H1 (cell line): Measurements from ENCODE around the gene IL20RB. TPM values are rescaled to one million over a fixed set of nuclear protein-coding genes. Genes with fewer than 3 reads are reported as not detected.

Experiments
- CTCF ChIA-PET: fragments of 300-600 bp; sonication (Branson Sonifier 250); formaldehyde crosslinking; loops from one replicate; lab custom pipeline; 2021; ENCODE audit not compliant: partially characterized antibody; lab: Charles Lee
- POLR2A ChIA-PET: fragments of 300-600 bp; sonication (Branson Sonifier 250); formaldehyde crosslinking; loops from one replicate; lab custom pipeline; 2021; ENCODE audit warnings: inconsistent platforms; ENCODE audit not compliant: partially characterized antibody; lab: Charles Lee
- DNase-seq, 2 experiments: peaks; one replicate each; pipeline versions ENCODE4 v3.0.0 to v3.0.0-alpha.2; 2010 to 2022; ENCODE audit warnings: low spot score in 2 of 2, low read depth in 1 of 2, mixed read lengths in 1 of 2
- FAIRE-seq: peaks from 2 replicates; lab custom pipeline; 2011; peaks lifted over from hg19 to GRCh38; lab: Jason Lieb, UNC
- H2AFZ ChIP-seq: 2 replicates; pipeline ENCODE4 v1.8.1; 2012; ENCODE audit warnings: low read length, inconsistent platforms
- H2AK5ac ChIP-seq: 2 replicates; pipeline ENCODE4 v1.6.1; 2013; ENCODE audit warnings: low read depth, low read length
- H2BK120ac ChIP-seq: replicated peaks from 2 replicates; pipeline ENCODE3; 2013; ENCODE audit warnings: low read depth, low read length, inconsistent platforms
- H2BK12ac ChIP-seq: 2 replicates; pipeline ENCODE4 v1.6.1; 2013; ENCODE audit warnings: low read depth, low read length
- H2BK15ac ChIP-seq: 2 replicates; pipeline ENCODE4 v1.6.1; 2013; ENCODE audit warnings: low read length
- H2BK20ac ChIP-seq: 2 replicates; pipeline ENCODE4 v1.6.1; 2013; ENCODE audit warnings: low read length
- H2BK5ac ChIP-seq: 2 replicates; pipeline ENCODE4 v1.6.1; 2013; ENCODE audit warnings: low read depth, low read length
- H3K14ac ChIP-seq: 2 replicates; pipeline ENCODE4 v1.6.1; 2013; ENCODE audit warnings: inconsistent platforms; ENCODE audit not compliant: insufficient read length
- H3K18ac ChIP-seq: 2 replicates; pipeline ENCODE4 v1.6.1; 2013; ENCODE audit warnings: low read length; ENCODE audit errors: extremely low read depth
- H3K23ac ChIP-seq: 2 replicates; pipeline ENCODE4 v1.6.1; 2013; ENCODE audit warnings: inconsistent platforms; ENCODE audit not compliant: insufficient read length
- H3K23me2 ChIP-seq: 2 replicates; pipeline ENCODE4 v1.6.1; 2013; ENCODE audit warnings: low read depth, low read length
- H3K27ac ChIP-seq: 2 replicates; pipeline ENCODE4 v1.6.1; 2011; ENCODE audit warnings: low read depth, low read length, inconsistent platforms
- H3K27me3 ChIP-seq, 4 experiments: replicated peaks in 1 of 4; 1 replicate in 1 of 4; 2 replicates in 3 of 4; pipeline versions ENCODE4 v1.6.1 to v1.8.1; 2011 to 2013; ENCODE audit warnings: low read length in 3 of 4, mild to moderate bottlenecking in 3 of 4, inconsistent platforms in 2 of 4, mixed read lengths in 2 of 4, moderate library complexity in 1 of 4; ENCODE audit not compliant: control insufficient read depth in 3 of 4, insufficient read depth in 3 of 4; ENCODE audit errors: extremely low read depth in 1 of 4
- H3K36me3 ChIP-seq, 4 experiments: 2 replicates each; pipeline versions ENCODE4 v1.6.1 to v1.8.1; 2011 to 2013; ENCODE audit warnings: mild to moderate bottlenecking in 4 of 4, low read length in 3 of 4, moderate library complexity in 2 of 4, control low read depth in 1 of 4, inconsistent platforms in 1 of 4; ENCODE audit not compliant: insufficient read depth in 4 of 4, control insufficient read depth in 2 of 4
- H3K4ac ChIP-seq: replicated peaks from 2 replicates; pipeline ENCODE3; 2013; ENCODE audit warnings: low read length, low read depth, mixed read lengths, inconsistent platforms; ENCODE audit not compliant: insufficient read length
- H3K4me1 ChIP-seq, 4 experiments: replicated peaks in 1 of 4; 1 replicate in 1 of 4; 2 replicates in 3 of 4; pipeline versions ENCODE4 v1.6.1 to v1.8.1; 2011 to 2013; ENCODE audit warnings: low read length in 3 of 4, inconsistent platforms in 2 of 4, mixed read lengths in 1 of 4; ENCODE audit not compliant: insufficient read depth in 4 of 4, control insufficient read depth in 3 of 4
- H3K4me2 ChIP-seq, 2 experiments: 2 replicates each; pipeline versions ENCODE4 v1.6.1 to v1.8.1; 2011 to 2013; ENCODE audit warnings: low read depth in 2 of 2, low read length in 2 of 2, control low read depth in 1 of 2, inconsistent platforms in 1 of 2, mild to moderate bottlenecking in 1 of 2; ENCODE audit not compliant: insufficient read depth in 1 of 2
- H3K4me3 ChIP-seq, 4 experiments: fragments of 200-600, 300-600 bp in 1 of 4; sonication (generic), shearing (Covaris generic), sonication (Bioruptor Twin) in 1 of 4; 2 replicates each; pipeline versions ENCODE4 v1.5.1 to v1.8.1; 2011 to 2016; ENCODE audit warnings: low read length in 4 of 4, low read depth in 3 of 4, control low read depth in 2 of 4, inconsistent platforms in 2 of 4, mild to moderate bottlenecking in 2 of 4, mixed read lengths in 1 of 4, moderate library complexity in 1 of 4; ENCODE audit not compliant: insufficient read depth in 2 of 4; ENCODE audit errors: extremely low read depth in 1 of 4
- H3K56ac ChIP-seq: replicated peaks from 2 replicates; pipeline ENCODE3; 2013; ENCODE audit warnings: low read depth, mild to moderate bottlenecking, mixed read lengths, low read length, inconsistent platforms; ENCODE audit not compliant: insufficient read length
- H3K79me1 ChIP-seq: 2 replicates; pipeline ENCODE4 v1.6.1; 2013; ENCODE audit warnings: low read depth, low read length, control low read depth
- H3K79me2 ChIP-seq, 2 experiments: 2 replicates each; pipeline versions ENCODE4 v1.6.1 to v1.8.1; 2012 to 2013; ENCODE audit warnings: low read length in 2 of 2, mild to moderate bottlenecking in 2 of 2, inconsistent platforms in 1 of 2; ENCODE audit not compliant: insufficient read depth in 2 of 2, control insufficient read depth in 1 of 2
- H3K9ac ChIP-seq, 4 experiments: replicated peaks in 1 of 4; 1 replicate in 1 of 4; 2 replicates in 3 of 4; pipeline versions ENCODE4 v1.6.1 to v1.8.1; 2011 to 2013; ENCODE audit warnings: low read depth in 3 of 4, low read length in 3 of 4, control low read depth in 2 of 4, mild to moderate bottlenecking in 2 of 4, moderate library complexity in 2 of 4, inconsistent platforms in 1 of 4; ENCODE audit errors: extremely low read depth in 1 of 4
- H3K9me3 ChIP-seq, 2 experiments: 2 replicates each; pipeline versions ENCODE4 v1.6.1 to v1.8.1; 2012 to 2013; ENCODE audit warnings: mild to moderate bottlenecking in 2 of 2, moderate library complexity in 2 of 2, control low read depth in 1 of 2, inconsistent platforms in 1 of 2, low read depth in 1 of 2, low read length in 1 of 2, mixed read lengths in 1 of 2; ENCODE audit not compliant: insufficient read depth in 2 of 2
- H4K20me1 ChIP-seq, 2 experiments: replicated peaks in 1 of 2; 2 replicates each; pipeline versions ENCODE3 to v1.8.1; 2011 to 2013; ENCODE audit warnings: inconsistent platforms in 2 of 2, low read length in 2 of 2, mild to moderate bottlenecking in 1 of 2; ENCODE audit not compliant: insufficient read depth in 2 of 2, control insufficient read depth in 1 of 2
- H4K5ac ChIP-seq: 2 replicates; pipeline ENCODE4 v1.6.1; 2013; ENCODE audit warnings: low read length, low read depth, mixed read lengths, inconsistent platforms; ENCODE audit not compliant: insufficient read length
- H4K8ac ChIP-seq: 2 replicates; pipeline ENCODE4 v1.8.0; 2013; ENCODE audit warnings: mild to moderate bottlenecking, moderate library complexity, low read length, inconsistent platforms; ENCODE audit not compliant: insufficient read depth; ENCODE audit errors: extremely low read depth
- H4K91ac ChIP-seq: replicated peaks from 2 replicates; pipeline ENCODE3; 2013; ENCODE audit warnings: low read length, mixed read lengths, inconsistent platforms; ENCODE audit not compliant: insufficient read length
- BRCA1 ChIP-seq: IDR thresholded peaks from 2 replicates; pipeline ENCODE4 v1.6.1; 2012; ENCODE audit warnings: low read depth, low read length, improper control_type of control experiment
- CEBPB ChIP-seq: IDR thresholded peaks from 2 replicates; pipeline ENCODE4 v1.6.1; 2012; ENCODE audit warnings: low read depth, low read length
- EP300 ChIP-seq, 2 experiments: IDR thresholded peaks; 1 replicate in 1 of 2; 2 replicates in 1 of 2; pipeline ENCODE4 v1.6.1; 2011 to 2012; ENCODE audit warnings: low read depth in 2 of 2, low read length in 2 of 2, mild to moderate bottlenecking in 2 of 2, borderline replicate concordance in 1 of 2, inconsistent platforms in 1 of 2, moderate library complexity in 1 of 2
- HDAC6 ChIP-seq: IDR thresholded peaks from one replicate; pipeline ENCODE4 v1.7.1; 2012; ENCODE audit warnings: low read depth, mild to moderate bottlenecking, inconsistent platforms, low read length, moderate library complexity
- NANOG ChIP-seq: IDR thresholded peaks from 2 replicates; pipeline ENCODE4 v1.6.1; 2011; ENCODE audit warnings: low read length, low read depth, mild to moderate bottlenecking, inconsistent platforms; ENCODE audit not compliant: insufficient read depth, poor library complexity, severe bottlenecking
- NRF1 ChIP-seq: IDR thresholded peaks from 2 replicates; pipeline ENCODE4 v1.6.1; 2011; ENCODE audit warnings: mild to moderate bottlenecking, low read depth, low read length, improper control_type of control experiment
- POU5F1 ChIP-seq: IDR thresholded peaks from 2 replicates; pipeline ENCODE4 v1.6.1; 2011; ENCODE audit warnings: low read depth, mild to moderate bottlenecking, low read length, moderate library complexity
- SIN3A ChIP-seq, 2 experiments: IDR thresholded peaks in 1 of 2; conservative IDR thresholded peaks in 1 of 2; 2 replicates each; pipeline ENCODE4 v1.6.1; 2011 to 2012; ENCODE audit warnings: low read length in 2 of 2, improper control_type of control experiment in 1 of 2, low read depth in 1 of 2, mild to moderate bottlenecking in 1 of 2
- SIX5 ChIP-seq: IDR thresholded peaks from 2 replicates; pipeline ENCODE4 v1.6.1; 2011; ENCODE audit warnings: mild to moderate bottlenecking, low read depth, low read length
- WGBS, 2 experiments: shearing (Covaris generic) in 1 of 2; methylation state at CpG; one replicate each; pipeline versions ENCODE4 v1.1.6 to v1.1.7; 2013 to 2015; ENCODE audit warnings: low lambda C conversion rate in 2 of 2, mixed read lengths in 2 of 2, inconsistent platforms in 1 of 2, low coverage in 1 of 2, missing lambda C conversion rate in 1 of 2; ENCODE audit not compliant: insufficient replicate concordance in 2 of 2, insufficient coverage in 1 of 2, insufficient read length in 1 of 2; ENCODE audit errors: extremely low coverage in 1 of 2, missing lambda C conversion rate in 1 of 2; 5-methylcytosine and 5-hydroxymethylcytosine counted together
- polyA plus RNA-seq, 7 experiments: library from polyadenylated mRNA; depleted of rRNA in 3 of 7; stranded (reverse) in 5 of 7; unstranded in 2 of 7; fragments of >200 nt in 5 of 7; fragments of 200-250 nt in 2 of 7; gene quantifications; 1 replicate in 5 of 7; 2 replicates in 1 of 7; 4 replicates in 1 of 7; pipeline versions ENCODE4 v1.2.1 to v1.2.3, GENCODE V29; 2011 to 2013; ENCODE audit warnings: missing spikeins in 2 of 7, mixed read lengths in 2 of 7
- total RNA-seq: library from RNA; stranded (reverse); fragmentation: NEBNext Ultra II Directional; extraction: Animal tissue kit (Norgen Biotek cat#: 25700); gene quantifications from 2 replicates; pipeline ENCODE4 v1.2.1, GENCODE V29; 2021
- TF ChIP-seq, protein P1 (sequence below): IDR thresholded peaks from 2 replicates; pipeline ENCODE4 v1.6.1; 2012; ENCODE audit warnings: low read length, inconsistent platforms
- TF ChIP-seq, protein P2 (sequence below): IDR thresholded peaks from 2 replicates; pipeline ENCODE4 v1.6.1; 2011; ENCODE audit warnings: low read depth, mild to moderate bottlenecking, low read length; ENCODE audit not compliant: insufficient read depth

The IL20RB gene
- total and polyA plus RNA-seq, 2 of the 8 experiments (the other 6 are each of a cell fraction or from before 2014, with no cell fraction given): 1.6 to 1.8 TPM

DNA sequence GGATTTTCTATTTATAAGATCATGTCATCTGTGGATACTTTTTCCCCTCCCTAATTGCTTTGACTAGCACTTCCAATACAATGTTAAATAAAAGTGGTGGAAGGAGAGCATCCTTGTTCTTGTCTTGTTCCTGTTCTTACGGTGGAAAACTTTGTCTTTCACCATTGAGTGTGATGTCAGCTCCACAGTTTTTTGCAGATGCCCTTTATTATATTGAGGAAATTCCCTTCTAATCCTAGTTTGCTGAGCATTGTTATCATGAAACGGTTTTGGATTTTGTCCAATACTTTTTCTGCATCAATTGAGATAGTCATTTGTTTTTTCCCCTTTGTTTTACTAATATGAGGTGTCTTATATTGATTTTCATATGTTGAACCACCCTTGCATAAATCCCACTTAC, 19.9 kb upstream of the IL20RB start:
- Histone ChIP-seq H4K91ac (no peak overlapping the region), H2AFZ (no peak overlapping the region), H3K4me2 (no peak overlapping the region), H3K4me1 (peaks cover 0 to 12% (median 2%) of the 10 kb centered on the region in 4 experiments; a peak in 4 of 7 replicates), H3K23ac (no peak overlapping the region), H2BK20ac (no peak overlapping the region), H3K23me2 (no peaks in the 10 kb centered on the region), H3K27ac (no peak overlapping the region), H4K8ac (no peak overlapping the region), H3K9ac (no peak overlapping the region), H2BK15ac (no peak overlapping the region), H2AK5ac (no peak overlapping the region), H3K4ac (no peak overlapping the region), H2BK5ac (no peak overlapping the region), H2BK120ac (no peak overlapping the region), H3K27me3 (no peaks in the 10 kb centered on the region), H3K18ac (no peak overlapping the region), H3K14ac (no peak overlapping the region), H3K56ac (no peak overlapping the region), H3K79me1 (peaks cover 4% of the 10 kb centered on the region; the same call in 1 of the 2 replicates), H3K4me3 (no peak overlapping the region), H3K9me3 (no peaks in the 10 kb centered on the region), H3K79me2 (peaks cover 0 to 56% of the 10 kb centered on the region in 2 experiments; a peak in 2 of 4 replicates), H2BK12ac (no peak overlapping the region), H4K5ac (no peak overlapping the region), H3K36me3 (peaks cover 0 to 6% (median 0%) of the 10 kb centered on the region in 4 experiments; a peak in 2 of 8 replicates), H4K20me1 (no peaks in the 10 kb centered on the region)
- FAIRE-seq (no peak), DNase-seq (no peak)
- CTCF ChIA-PET: interaction anchor here (1.6 kb wide), 1 partner anchor 10 kb away, joined by 4 read pairs; no protein-coding TSS in a partner anchor
- WGBS, 2 experiments: 83% methylated on average over 2 of the region's 2 CpGs; no CpG with 5 or more reads in 1 of the 2 experiments
- POLR2A ChIA-PET: interaction anchor here (1.0 kb wide), 1 partner anchor 78 kb away, joined by 3 read pairs; no protein-coding TSS in a partner anchor
- TF ChIP-seq NRF1 (no peak), SIX5 (no peak), EP300 (IDR thresholded peaks at IDR 0.05; ENCODE audit: borderline replicate concordance in 1 of 2, low read depth in 2 of 2, low read length in 2 of 2) (no peak), BRCA1 (no peak), POU5F1 (no peak), CEBPB (no peak), HDAC6 (no peak), NANOG (no peak), SIN3A (conservative IDR thresholded peaks at IDR 0.05 in 1 of 2, IDR thresholded peaks at IDR 0.05 in 1 of 2; ENCODE audit: low read depth in 1 of 2, low read length in 2 of 2) (no peak)
- TF ChIP-seq, protein P1, sequence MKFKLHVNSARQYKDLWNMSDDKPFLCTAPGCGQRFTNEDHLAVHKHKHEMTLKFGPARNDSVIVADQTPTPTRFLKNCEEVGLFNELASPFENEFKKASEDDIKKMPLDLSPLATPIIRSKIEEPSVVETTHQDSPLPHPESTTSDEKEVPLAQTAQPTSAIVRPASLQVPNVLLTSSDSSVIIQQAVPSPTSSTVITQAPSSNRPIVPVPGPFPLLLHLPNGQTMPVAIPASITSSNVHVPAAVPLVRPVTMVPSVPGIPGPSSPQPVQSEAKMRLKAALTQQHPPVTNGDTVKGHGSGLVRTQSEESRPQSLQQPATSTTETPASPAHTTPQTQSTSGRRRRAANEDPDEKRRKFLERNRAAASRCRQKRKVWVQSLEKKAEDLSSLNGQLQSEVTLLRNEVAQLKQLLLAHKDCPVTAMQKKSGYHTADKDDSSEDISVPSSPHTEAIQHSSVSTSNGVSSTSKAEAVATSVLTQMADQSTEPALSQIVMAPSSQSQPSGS: no peak
- TF ChIP-seq, protein P2, sequence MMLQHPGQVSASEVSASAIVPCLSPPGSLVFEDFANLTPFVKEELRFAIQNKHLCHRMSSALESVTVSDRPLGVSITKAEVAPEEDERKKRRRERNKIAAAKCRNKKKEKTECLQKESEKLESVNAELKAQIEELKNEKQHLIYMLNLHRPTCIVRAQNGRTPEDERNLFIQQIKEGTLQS: no peak
